ENCODE results near the gene TRIM14.
"Not testable (repeated sequence)": the region's sequence is repeated elsewhere in the genome, so short reads cannot be mapped to it uniquely, and the experiment has no call there.

TRIM14 gene

GRCh38 chr9:98094316-98094715 lies 24.7 kb downstream of the TRIM14 start:
- no peak for ATAC-seq

GRCh38 chr9:98092613-98092931 lies 26.4 kb downstream of the TRIM14 start:
- TF ChIP-seq CSRNP3 (CRISPR knock-in tag; IDR thresholded peaks at IDR 0.05) (no peak), SNAI2 (CRISPR knock-in tag; IDR thresholded peaks at IDR 0.05) (no peak), PATZ1 (CRISPR knock-in tag; IDR thresholded peaks at IDR 0.05; ENCODE audit: borderline replicate concordance) (no peak), TOX (CRISPR knock-in tag; IDR thresholded peaks at IDR 0.05; ENCODE audit: borderline replicate concordance) (no peak)
- ATAC-seq, result no peak

More at GRCh38 chr9:98094316-98094715, 24.7 kb downstream of the TRIM14 start:
- TF ChIP-seq POU6F1 (CRISPR knock-in tag; IDR thresholded peaks at IDR 0.05; ENCODE audit: borderline replicate concordance, low read depth) (no peak), ZFP3 (CRISPR knock-in tag; IDR thresholded peaks at IDR 0.05) (no peak), CSDC2 (CRISPR knock-in tag; IDR thresholded peaks at IDR 0.05) (no peak)

GRCh38 chr9:98091735-98092612 lies 27.0 kb downstream of the TRIM14 start:
- TF ChIP-seq PATZ1 (CRISPR knock-in tag; IDR thresholded peaks at IDR 0.05; ENCODE audit: borderline replicate concordance), result no peak
- TF ChIP-seq ZNF70 (CRISPR knock-in tag; IDR thresholded peaks at IDR 0.05), result no peak
- no peak for TF ChIP-seq ISL1 (CRISPR knock-in tag; IDR thresholded peaks at IDR 0.05)
- TF ChIP-seq CREB5 (CRISPR knock-in tag; IDR thresholded peaks at IDR 0.05; ENCODE audit: low read depth), result no peak
- TF ChIP-seq ARNTL (CRISPR knock-in tag; IDR thresholded peaks at IDR 0.05; ENCODE audit: borderline replicate concordance, low read depth), result no peak
- no peak for ATAC-seq

- ATAC-seq, result not testable (repeated sequence)
These were observed 28.3 kb downstream of the TRIM14 start for GRCh38 chr9:98090674-98091073.

- ATAC-seq, result no peak
- no peak for TF ChIP-seq RARB (CRISPR knock-in tag; IDR thresholded peaks at IDR 0.05)
- TF ChIP-seq ZC3H10 (CRISPR knock-in tag; IDR thresholded peaks at IDR 0.05), result no peak
- TF ChIP-seq PPARA (CRISPR knock-in tag; IDR thresholded peaks at IDR 0.05; ENCODE audit: borderline replicate concordance), result no peak
- no peak for TF ChIP-seq CREB5 (CRISPR knock-in tag; IDR thresholded peaks at IDR 0.05; ENCODE audit: low read depth)
- TF ChIP-seq ZNF70 (CRISPR knock-in tag; IDR thresholded peaks at IDR 0.05), result no peak
- no peak for TF ChIP-seq BACH2 (CRISPR knock-in tag; IDR thresholded peaks at IDR 0.05; ENCODE audit: borderline replicate concordance)
- no peak for TF ChIP-seq CSRNP3 (CRISPR knock-in tag; IDR thresholded peaks at IDR 0.05)
- TF ChIP-seq OSR1 (CRISPR knock-in tag; IDR thresholded peaks at IDR 0.05), result no peak
- TF ChIP-seq GLIS3 (CRISPR knock-in tag; IDR thresholded peaks at IDR 0.05), result no peak
- no peak for TF ChIP-seq ESRRG (CRISPR knock-in tag; IDR thresholded peaks at IDR 0.05)
- no peak for TF ChIP-seq ZNF565 (CRISPR knock-in tag; conservative IDR thresholded peaks at IDR 0.05; ENCODE audit: low read depth)
These were observed 31.3 kb downstream of the TRIM14 start for GRCh38 chr9:98087420-98088354.
